Nucleus accumbens (tissue), 56 donors: ENCODE results near the gene IRS1.

Experiments
- DNase-seq, 56 donors: peaks; one replicate each; lab custom pipeline; 2025; lab: John Stamatoyannopoulos, UW

The IRS1 gene

GRCh38 chr2:226791487-226792081 lies 8.0 kb downstream of the IRS1 start:
- DNase-seq = peak in 55 of 56 donors; percentile 63 to 95 (median 86)

DNA sequence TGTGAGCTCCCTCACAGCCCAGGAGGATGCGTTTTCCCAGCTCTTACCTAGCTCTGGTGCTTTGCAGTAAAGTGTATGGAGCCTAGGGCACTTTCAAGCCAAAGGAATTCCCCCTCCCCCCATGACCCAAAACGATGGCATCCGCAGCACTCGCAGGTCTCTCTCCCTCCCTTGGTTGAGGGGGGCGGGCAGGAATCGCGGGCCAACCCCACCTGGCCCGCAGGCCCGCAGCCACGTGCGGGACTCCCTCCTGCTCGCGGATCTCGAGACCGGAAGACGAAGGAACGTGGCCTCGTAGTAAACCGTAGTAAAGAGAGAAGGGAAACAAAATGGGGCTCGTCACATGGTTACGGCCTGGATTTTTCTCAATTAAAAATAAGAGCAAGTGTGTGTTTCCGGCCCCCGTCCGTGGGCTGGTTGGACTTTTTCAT lies 8.5 kb downstream of the IRS1 start:
- DNase-seq = peak in 23 of 56 donors; percentile 66 to 91 (median 82)

GRCh38 chr2:226790431-226790830 lies 9.2 kb downstream of the IRS1 start:
- DNase-seq = peak in 1 of 56 donors; percentile 1

GRCh38 chr2:226790011-226790410 lies 9.6 kb downstream of the IRS1 start:
- DNase-seq = no peak

DNA sequence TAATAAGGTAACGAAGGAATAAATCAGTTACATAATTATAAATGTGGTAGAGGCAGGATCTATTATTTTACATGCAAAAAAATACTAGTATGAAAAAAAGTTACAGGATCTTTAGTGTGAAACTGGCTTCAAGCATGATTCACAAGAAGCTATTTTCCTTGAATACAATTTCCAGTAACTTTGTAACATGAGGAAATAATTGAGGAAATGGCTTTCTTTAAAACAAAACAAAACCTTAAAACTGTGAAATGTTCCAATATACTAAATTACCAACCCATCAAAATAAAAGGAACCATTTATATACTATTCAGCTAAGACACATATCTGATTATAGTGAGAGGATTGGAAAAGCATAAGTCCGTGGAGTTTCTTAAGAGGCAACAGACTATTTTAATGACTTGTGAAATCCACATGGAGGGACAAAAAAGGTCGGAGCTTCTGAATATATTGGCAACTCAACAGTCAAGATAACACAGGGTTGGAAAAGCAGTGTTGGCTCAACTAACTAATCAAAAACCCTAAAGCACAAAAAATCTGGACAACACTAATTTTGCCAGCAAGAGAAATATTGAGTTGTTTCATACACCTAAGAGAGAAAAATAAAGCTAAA lies 10.6 kb downstream of the IRS1 start:
- DNase-seq = no peak

DNA sequence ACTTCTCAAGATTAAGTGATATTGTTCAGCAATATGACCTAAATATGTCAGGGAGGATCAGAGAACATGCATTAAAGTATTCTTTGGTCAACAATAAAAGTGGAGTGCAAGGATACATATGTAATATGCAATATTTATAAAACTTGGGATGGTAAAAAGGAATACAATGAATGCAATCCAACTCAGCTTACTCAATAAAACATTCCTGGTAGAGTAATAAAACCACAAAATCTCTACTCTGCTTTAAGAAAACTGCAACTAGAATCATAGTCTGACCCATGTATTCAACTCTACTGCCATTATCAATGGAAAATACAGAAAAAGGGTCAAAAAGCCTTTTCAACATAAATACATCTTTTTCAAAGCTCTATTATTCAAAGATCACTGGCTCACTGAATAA lies 11.6 kb downstream of the IRS1 start:
- no peak for DNase-seq

- no peak for DNase-seq
These were observed 15.7 kb downstream of the IRS1 start for GRCh38 chr2:226783885-226784284.

- no peak for DNase-seq
These were observed 17.4 kb downstream of the IRS1 start for GRCh38 chr2:226782092-226782713.

- no peak for DNase-seq
These were observed 19.2 kb downstream of the IRS1 start for GRCh38 chr2:226780431-226780830.

- no peak for DNase-seq
These were observed 22.0 kb downstream of the IRS1 start for GRCh38 chr2:226777611-226778010.

- no peak for DNase-seq
These were observed 23.5 kb downstream of the IRS1 start for GRCh38 chr2:226776104-226776503.

- DNase-seq = no peak
These were observed 24.5 kb downstream of the IRS1 start for GRCh38 chr2:226775032-226775509.

- DNase-seq = no peak
These were observed 26.3 kb downstream of the IRS1 start for GRCh38 chr2:226773291-226773690.

- no peak for DNase-seq
These were observed 27.0 kb downstream of the IRS1 start for GRCh38 chr2:226772389-226773179.

DNA sequence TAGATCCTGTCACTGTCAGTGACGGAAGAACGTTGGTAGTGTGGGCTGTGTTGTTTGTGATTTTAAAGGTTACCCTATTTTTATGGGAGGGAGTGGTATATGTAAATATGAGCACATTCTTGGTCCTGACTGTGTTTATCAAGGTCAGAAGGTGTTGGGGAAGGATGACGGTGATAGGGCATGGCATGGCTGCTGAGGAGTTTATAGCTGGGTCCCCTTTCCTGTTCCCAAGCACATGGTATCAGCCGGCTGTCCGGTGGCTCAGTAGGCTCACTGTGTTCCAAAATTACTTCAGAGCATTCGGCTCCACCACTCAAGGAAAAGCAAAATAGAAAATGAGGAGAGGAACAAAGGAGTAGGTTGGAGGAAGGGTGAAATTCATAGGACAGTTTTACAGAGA lies 28.6 kb downstream of the IRS1 start:
- no peak for DNase-seq

DNA sequence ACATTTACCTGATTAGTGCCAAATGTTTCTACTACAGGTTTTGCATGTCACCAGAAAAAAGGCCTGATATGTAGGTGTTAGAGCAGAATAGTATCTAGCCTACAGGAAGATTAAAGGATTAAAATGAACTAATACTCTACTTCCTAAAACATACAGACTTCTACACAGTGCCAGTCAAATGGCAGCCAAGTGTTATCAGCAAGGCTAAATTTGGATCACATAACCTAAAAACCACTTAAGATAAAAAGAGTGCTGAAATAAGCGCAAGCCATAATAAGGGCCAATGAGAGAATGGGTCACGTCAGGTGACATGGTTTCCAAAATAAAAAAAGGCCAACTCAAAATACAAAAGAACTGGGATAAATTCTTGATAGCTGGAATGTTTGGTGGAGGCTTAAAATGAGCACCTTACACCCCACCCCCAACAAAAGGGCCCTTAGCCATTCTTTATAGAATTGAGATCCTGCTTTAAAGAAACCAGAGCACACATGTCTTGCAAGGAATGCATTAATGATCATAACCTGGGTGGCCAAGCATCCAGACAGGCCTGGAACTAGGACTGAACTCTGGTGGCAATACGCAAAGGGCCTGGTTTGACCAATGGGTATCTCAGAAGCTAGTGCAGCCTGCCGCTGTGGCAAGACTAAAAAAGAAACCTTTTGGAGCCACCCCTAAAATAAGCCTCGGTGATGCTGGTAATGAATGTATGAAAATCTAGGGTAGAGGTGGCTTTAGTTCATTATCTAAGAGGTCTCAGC lies 32.4 kb downstream of the IRS1 start:
- no peak for DNase-seq

- DNase-seq = no peak
These were observed 33.1 kb downstream of the IRS1 start for GRCh38 chr2:226766352-226767055.

DNA sequence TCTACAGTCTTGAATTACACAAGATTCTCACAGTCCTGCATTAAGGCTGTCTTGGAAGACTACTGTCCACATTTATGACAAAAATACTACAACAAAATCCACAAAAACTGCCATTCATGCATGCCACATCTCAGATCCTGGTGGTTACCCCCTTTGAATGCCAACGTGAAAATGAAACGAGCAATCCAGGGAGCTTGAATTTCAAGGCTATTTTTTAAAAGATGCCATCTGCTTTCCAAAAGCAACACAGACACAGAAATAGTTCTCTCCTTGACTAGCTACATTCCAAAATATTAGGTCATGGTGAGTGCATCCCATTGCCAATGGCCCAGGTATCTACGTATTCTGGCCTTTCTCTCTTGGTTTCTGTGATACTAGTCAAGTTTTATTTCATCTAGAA lies 36.3 kb downstream of the IRS1 start:
- DNase-seq = no peak

DNA sequence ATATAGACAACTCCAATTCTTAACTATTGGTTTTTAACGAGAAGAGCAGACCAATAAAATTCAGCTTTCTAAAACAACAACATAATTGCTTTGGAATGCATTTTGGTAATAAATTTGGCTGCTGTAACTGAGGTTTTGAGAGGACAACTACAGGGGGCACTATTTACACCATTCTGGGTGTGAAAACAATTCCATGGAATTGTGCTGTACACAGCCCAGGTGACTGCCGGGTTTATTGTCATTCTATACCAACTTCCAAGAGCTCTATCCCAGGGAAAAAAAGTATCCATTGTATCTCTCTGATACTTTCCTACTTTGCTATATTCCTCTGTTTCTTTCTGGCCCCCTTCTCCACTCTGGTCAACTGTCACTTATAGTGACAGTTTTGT lies 38.4 kb downstream of the IRS1 start:
- no peak for DNase-seq
